Aorta (tissue), 5 donors: ENCODE results near the gene KLHL29. TPM values are rescaled to one million over a fixed set of nuclear protein-coding genes. Genes with fewer than 3 reads are reported as not detected.

Source experiments
- ATAC-seq: fragments of 200-7000 bp; cut with Tn5 transposase; one replicate; pipeline ENCODE4 v1.9.1; 2022; ENCODE audit warnings: moderate library complexity; ENCODE audit not compliant: low FRiP score
- DNase-seq, 2 donors: peaks; one replicate each; pipeline ENCODE4 v3.0.0-alpha.2; 2020
- H3K27ac ChIP-seq, 2 donors: one replicate each; pipeline ENCODE4 v1.5.1; 2013; ENCODE audit warnings: low read length in 2 of 2, mild to moderate bottlenecking in 2 of 2, moderate library complexity in 2 of 2, control low read depth in 1 of 2, inconsistent platforms in 1 of 2, low read depth in 1 of 2
- H3K27me3 ChIP-seq, 2 donors: one replicate each; pipeline ENCODE4 v1.6.1; 2013; ENCODE audit warnings: control low read depth in 1 of 2, low read length in 1 of 2, mild to moderate bottlenecking in 1 of 2, moderate library complexity in 1 of 2; ENCODE audit not compliant: insufficient read depth in 2 of 2, control insufficient read depth in 1 of 2
- H3K36me3 ChIP-seq, 2 donors: one replicate each; pipeline ENCODE4 v1.6.1; 2013; ENCODE audit warnings: control low read depth in 1 of 2, low read length in 1 of 2, mild to moderate bottlenecking in 1 of 2; ENCODE audit not compliant: insufficient read depth in 2 of 2, control insufficient read depth in 1 of 2
- H3K4me1 ChIP-seq, 2 donors: one replicate each; pipeline ENCODE4 v1.6.1; 2013; ENCODE audit warnings: low read length in 2 of 2, control low read depth in 1 of 2, mild to moderate bottlenecking in 1 of 2, moderate library complexity in 1 of 2; ENCODE audit not compliant: insufficient read depth in 2 of 2, control insufficient read depth in 1 of 2
- H3K4me3 ChIP-seq, 2 donors: one replicate each; pipeline ENCODE4 v1.5.1; 2013; ENCODE audit warnings: low read length in 2 of 2, control low read depth in 1 of 2, mild to moderate bottlenecking in 1 of 2
- H3K9me3 ChIP-seq: one replicate; pipeline ENCODE4 v1.6.1; 2013; ENCODE audit warnings: mild to moderate bottlenecking, low read length; ENCODE audit not compliant: control insufficient read depth
- WGBS, 2 donors: extraction: QIAGEN DNeasy Blood & Tissue Kit; methylation state at CpG; one replicate each; pipeline ENCODE4 v1.1.7; 2013; 5-methylcytosine and 5-hydroxymethylcytosine counted together
- intact Hi-C, 2 donors: fragments of 100-400 bp; cut with DNase I; formaldehyde crosslinking; loops; one replicate each; pipeline versions ENCODE4 v1.14.2 to v1.15.0; 2022
- polyA plus RNA-seq, 2 donors: library from polyadenylated mRNA; stranded (reverse); fragments of 200-250 nt; gene quantifications; one replicate each; pipeline ENCODE4 v1.2.3, GENCODE V29; 2013
- total RNA-seq, 2 donors: library from RNA; stranded (reverse); fragmentation: NEBNext Ultra II Directional; extraction: Animal tissue kit (Norgen Biotek cat#: 25700); gene quantifications; one replicate each; pipeline ENCODE4 v1.2.1, GENCODE V29; 2021
- donor health status: healthy with polysubstance abuse.
- donor health status: Bipolar disorder and iron deficiency.
- donor health status: DM: no; HTN: no; CAD: no.
- donor health status: DM: no; HTN: no; CAD: no.
- donor health status: DM: yes; HTN: yes; CAD: no.

KLHL29 gene
- total and polyA plus RNA-seq, 4 donors, result 0.75 to 13.4 (median 8.1) TPM

GRCh38 chr2:23419171-23420090 is 34.5 kb downstream of the KLHL29 start:
- Histone ChIP-seq H3K9me3 (no peaks in the 10 kb centered on the region), H3K36me3 (no peaks in the 10 kb centered on the region), H3K27ac (no peak overlapping the region), H3K4me3 (no peak overlapping the region), H3K27me3 (no peaks in the 10 kb centered on the region), H3K4me1 (no peaks in the 10 kb centered on the region)
- WGBS, 2 donors, result 93% methylated on average over 25 of the region's 25 CpGs
- intact Hi-C loops, result no loop called here
- peak; percentile 3 for ATAC-seq
- DNase-seq, result no peak

- DNase-seq (no peak), ATAC-seq (no peak)
- Histone ChIP-seq H3K27ac (no peak overlapping the region), H3K36me3 (no peaks in the 10 kb centered on the region), H3K4me1 (peaks cover 0 to under 1% of the 10 kb centered on the region in 2 donors), H3K27me3 (no peaks in the 10 kb centered on the region), H3K4me3 (no peak overlapping the region), H3K9me3 (no peaks in the 10 kb centered on the region)
- intact Hi-C loops, result no loop called here
- WGBS, 2 donors, result 94 to 95% methylated on average over 26 of the region's 26 CpGs
Measured at GRCh38 chr2:23420091-23420839, 35.3 kb downstream of the KLHL29 start.

GRCh38 chr2:23420840-23421476 is 36.0 kb downstream of the KLHL29 start:
- no peak overlapping the region for H3K4me3 ChIP-seq
- H3K4me1 ChIP-seq, result peaks cover 0 to 7% of the 10 kb centered on the region in 2 donors
- no peaks in the 10 kb centered on the region for H3K36me3 ChIP-seq
- H3K27me3 ChIP-seq, result no peaks in the 10 kb centered on the region
- no peak for DNase-seq
- H3K27ac ChIP-seq, result no peak overlapping the region
- 92 to 93% methylated on average over 9 of the region's 9 CpGs for WGBS, 2 donors
- ATAC-seq, result no peak
- intact Hi-C loops, result no loop called here
- no peaks in the 10 kb centered on the region for H3K9me3 ChIP-seq

- Histone ChIP-seq H3K9me3 (no peaks in the 10 kb centered on the region), H3K4me1 (peaks cover 0 to 7% of the 10 kb centered on the region in 2 donors), H3K4me3 (no peak overlapping the region), H3K27me3 (no peaks in the 10 kb centered on the region), H3K36me3 (no peaks in the 10 kb centered on the region), H3K27ac (no peak overlapping the region)
- ATAC-seq (no peak), DNase-seq (no peak)
- intact Hi-C loops, result no loop called here
- WGBS, 2 donors, result 88 to 92% methylated on average over 11 of the region's 11 CpGs
Measured at GRCh38 chr2:23422089-23423061, 37.4 kb downstream of the KLHL29 start.

- intact Hi-C loops, result no loop called here
- ATAC-seq, result no peak
- H3K27ac ChIP-seq, result no peak overlapping the region
- H3K4me1 ChIP-seq, result peaks cover 0 to 7% of the 10 kb centered on the region in 2 donors
- WGBS, 2 donors, result 92 to 95% methylated on average over 31 of the region's 31 CpGs
- H3K4me3 ChIP-seq, result no peak overlapping the region
- no peaks in the 10 kb centered on the region for H3K36me3 ChIP-seq
- DNase-seq, result no peak
- H3K9me3 ChIP-seq, result no peaks in the 10 kb centered on the region
- H3K27me3 ChIP-seq, result no peaks in the 10 kb centered on the region
Measured at GRCh38 chr2:23423062-23423872, 38.3 kb downstream of the KLHL29 start.

GRCh38 chr2:23423873-23424680 is 39.1 kb downstream of the KLHL29 start:
- no peak for ATAC-seq
- peaks cover 0 to 7% of the 10 kb centered on the region in 2 donors for H3K4me1 ChIP-seq
- H3K9me3 ChIP-seq, result no peaks in the 10 kb centered on the region
- no peaks in the 10 kb centered on the region for H3K27me3 ChIP-seq
- no peak for DNase-seq
- intact Hi-C loops, result no loop called here
- no peak overlapping the region for H3K4me3 ChIP-seq
- H3K36me3 ChIP-seq, result no peaks in the 10 kb centered on the region
- 94 to 97% methylated on average over 16 of the region's 16 CpGs for WGBS, 2 donors
- H3K27ac ChIP-seq, result no peak overlapping the region

GRCh38 chr2:23425338-23425871 is 40.4 kb downstream of the KLHL29 start:
- ATAC-seq (no peak), DNase-seq (peak in 1 of 2 donors; percentile 34)
- Histone ChIP-seq H3K9me3 (no peaks in the 10 kb centered on the region), H3K4me3 (no peak overlapping the region), H3K27ac (peak overlapping the region in 1 of 2 donors; percentile 86), H3K27me3 (no peaks in the 10 kb centered on the region), H3K36me3 (no peaks in the 10 kb centered on the region), H3K4me1 (peaks cover 0 to 7% of the 10 kb centered on the region in 2 donors)
- WGBS, 2 donors, result 83 to 85% methylated on average over 9 of the region's 9 CpGs
- intact Hi-C loops, result no loop called here
